Measurements from ENCODE around the gene RIN3. TPM values are rescaled to one million over a fixed set of nuclear protein-coding genes. Genes with fewer than 3 reads are reported as not detected.
A peak's percentile ranks its signal among the peaks of the same experiment; 100 is the strongest.

RIN3 gene
- polyA plus RNA-seq, 1 experiment = 8.2 TPM

DNA sequence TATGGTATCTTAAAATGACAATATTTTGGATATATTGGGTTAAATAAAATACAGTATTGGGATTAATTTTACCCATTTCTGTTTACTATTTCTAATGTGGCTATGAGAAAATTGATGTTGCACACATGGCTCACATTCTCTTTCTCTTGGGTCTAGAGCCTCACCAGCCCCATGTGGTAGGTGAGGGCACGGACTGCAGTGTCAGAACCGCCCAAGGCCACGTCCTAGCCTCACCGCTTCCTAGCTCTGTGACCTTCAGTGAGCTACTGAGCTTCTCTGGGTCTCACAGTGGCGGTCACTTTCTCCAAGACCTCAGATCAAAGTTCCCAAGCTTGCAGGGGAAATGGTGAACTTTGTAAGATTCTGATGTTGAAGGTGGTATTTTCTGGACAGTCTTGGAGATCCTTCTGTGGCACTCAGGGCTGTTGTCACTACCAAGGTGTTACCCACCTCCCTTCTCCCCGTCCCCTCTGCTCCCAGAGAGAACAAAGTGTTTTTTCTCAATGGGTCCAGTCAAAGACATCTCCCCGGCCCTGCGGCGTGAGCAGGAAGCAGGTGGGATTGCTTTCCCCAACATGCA is 87.6 kb downstream of the RIN3 start:
- POLR2A ChIA-PET = no interaction called here
- TF ChIP-seq, protein P1, sequence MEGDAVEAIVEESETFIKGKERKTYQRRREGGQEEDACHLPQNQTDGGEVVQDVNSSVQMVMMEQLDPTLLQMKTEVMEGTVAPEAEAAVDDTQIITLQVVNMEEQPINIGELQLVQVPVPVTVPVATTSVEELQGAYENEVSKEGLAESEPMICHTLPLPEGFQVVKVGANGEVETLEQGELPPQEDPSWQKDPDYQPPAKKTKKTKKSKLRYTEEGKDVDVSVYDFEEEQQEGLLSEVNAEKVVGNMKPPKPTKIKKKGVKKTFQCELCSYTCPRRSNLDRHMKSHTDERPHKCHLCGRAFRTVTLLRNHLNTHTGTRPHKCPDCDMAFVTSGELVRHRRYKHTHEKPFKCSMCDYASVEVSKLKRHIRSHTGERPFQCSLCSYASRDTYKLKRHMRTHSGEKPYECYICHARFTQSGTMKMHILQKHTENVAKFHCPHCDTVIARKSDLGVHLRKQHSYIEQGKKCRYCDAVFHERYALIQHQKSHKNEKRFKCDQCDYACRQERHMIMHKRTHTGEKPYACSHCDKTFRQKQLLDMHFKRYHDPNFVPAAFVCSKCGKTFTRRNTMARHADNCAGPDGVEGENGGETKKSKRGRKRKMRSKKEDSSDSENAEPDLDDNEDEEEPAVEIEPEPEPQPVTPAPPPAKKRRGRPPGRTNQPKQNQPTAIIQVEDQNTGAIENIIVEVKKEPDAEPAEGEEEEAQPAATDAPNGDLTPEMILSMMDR (IDR thresholded peaks at IDR 0.05; ENCODE audit: insufficient read depth, low read depth, low read length) = no peak
- CTCF ChIA-PET = interaction anchor here (0.7 to 2.7 kb wide), 3 partner anchors 12 to 85 kb away, joined by 3 to 7 read pairs (median 3); no protein-coding TSS in a partner anchor
- Histone ChIP-seq H3K27me3 (ENCODE audit: control insufficient read depth, insufficient read depth, low read length) (no peaks in the 10 kb centered on the region), H3K4me3 (ENCODE audit: low read depth, low read length) (no peak overlapping the region), H3K36me3 (ENCODE audit: control insufficient read depth, insufficient read depth, low read length) (no peaks in the 10 kb centered on the region)
- DNase-seq (ENCODE audit: low read depth) = no peak

DNA sequence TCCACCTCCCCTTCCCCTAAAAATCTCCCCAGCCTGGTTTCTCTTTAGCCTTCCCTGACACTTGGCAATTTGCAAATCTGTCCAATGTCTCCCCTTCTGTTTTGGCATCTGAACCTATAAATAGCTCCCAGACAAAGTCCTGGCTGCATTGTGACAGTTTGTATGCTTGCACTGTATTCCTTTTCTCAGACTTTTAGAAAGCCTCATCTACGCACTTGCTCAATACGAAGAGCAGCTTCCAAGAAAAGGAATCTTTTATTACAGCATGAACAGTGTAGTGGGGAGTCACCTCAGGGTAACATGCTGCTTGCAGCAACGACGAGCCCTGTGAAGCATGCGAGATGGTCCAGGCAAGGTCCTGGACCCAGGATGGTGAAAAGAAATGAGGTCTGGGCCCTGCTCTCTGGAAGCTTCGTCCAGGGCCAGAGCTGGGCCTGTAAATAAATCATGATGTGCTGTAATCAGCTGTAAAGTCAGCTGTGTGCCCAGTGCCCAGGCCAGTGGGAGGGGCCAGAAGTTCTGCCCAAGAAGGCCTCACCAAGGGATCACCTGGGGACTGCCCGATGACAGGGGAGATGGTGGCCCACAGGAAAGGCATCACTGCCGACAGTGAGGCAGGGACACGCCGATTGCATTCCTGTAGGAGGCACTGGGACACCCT is 88.3 kb downstream of the RIN3 start:
- POLR2A ChIA-PET = no interaction called here
- no peak overlapping the region for H3K4me3 ChIP-seq (ENCODE audit: low read depth, low read length)
- no peaks in the 10 kb centered on the region for H3K36me3 ChIP-seq (ENCODE audit: control insufficient read depth, insufficient read depth, low read length)
- CTCF ChIA-PET = interaction anchor here (0.7 to 2.7 kb wide), 5 partner anchors 11 to 85 kb away, joined by 3 to 7 read pairs (median 4); no protein-coding TSS in a partner anchor
- TF ChIP-seq, protein P1 (IDR thresholded peaks at IDR 0.05; ENCODE audit: insufficient read depth, low read depth, low read length) = no peak
- no peaks in the 10 kb centered on the region for H3K27me3 ChIP-seq (ENCODE audit: control insufficient read depth, insufficient read depth, low read length)
- no peak for DNase-seq (ENCODE audit: low read depth)

DNA sequence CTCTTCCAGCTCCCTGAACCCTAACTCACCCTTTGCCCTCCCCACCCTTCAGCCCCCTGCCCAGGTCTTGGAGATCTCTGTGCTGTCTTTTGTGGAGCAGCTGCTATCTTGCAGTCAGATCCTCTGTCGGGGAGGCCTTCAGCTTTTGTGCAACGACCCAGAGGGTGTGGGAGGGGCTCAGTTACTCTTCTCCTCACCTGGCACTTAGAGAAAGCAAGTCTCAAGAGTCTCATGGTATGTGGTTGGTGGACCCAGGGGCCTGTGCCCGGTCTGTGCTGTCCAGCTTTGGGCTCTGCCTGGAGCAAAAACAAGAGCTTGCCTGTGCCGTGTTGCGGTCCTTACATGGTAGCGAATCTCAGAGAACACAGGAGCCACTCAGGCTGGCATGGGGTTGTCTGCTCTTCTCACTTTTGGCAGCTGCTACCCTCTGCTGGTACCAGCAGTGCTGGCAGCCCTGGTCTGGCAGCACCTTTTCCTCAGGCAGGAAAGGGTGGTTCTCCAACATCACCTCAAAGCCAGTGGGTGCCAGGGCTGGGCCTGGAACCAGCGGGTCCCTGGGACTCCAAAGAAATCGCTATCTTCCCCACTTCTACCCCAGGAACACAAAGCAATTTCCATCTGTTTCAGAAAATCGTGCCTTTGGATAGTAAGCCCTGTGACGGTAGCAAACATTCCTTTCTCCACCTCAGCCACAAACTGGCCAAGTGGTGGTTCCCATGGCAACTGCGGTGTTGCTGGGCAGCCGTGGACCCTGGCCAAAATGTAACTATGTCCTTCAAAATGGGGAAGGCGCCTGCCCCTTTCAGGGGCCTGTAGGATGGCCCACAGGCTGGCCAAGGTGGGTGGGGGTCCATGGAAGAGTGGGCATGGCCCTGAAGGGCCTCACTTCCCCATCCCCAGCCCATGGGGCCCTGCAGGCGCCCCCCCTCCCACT is 90.0 kb downstream of the RIN3 start:
- CTCF ChIA-PET = interaction anchor here (1.2 to 2.0 kb wide), 5 partner anchors 10 to 17 kb away, joined by 3 to 7 read pairs (median 4); no protein-coding TSS in a partner anchor

DNA sequence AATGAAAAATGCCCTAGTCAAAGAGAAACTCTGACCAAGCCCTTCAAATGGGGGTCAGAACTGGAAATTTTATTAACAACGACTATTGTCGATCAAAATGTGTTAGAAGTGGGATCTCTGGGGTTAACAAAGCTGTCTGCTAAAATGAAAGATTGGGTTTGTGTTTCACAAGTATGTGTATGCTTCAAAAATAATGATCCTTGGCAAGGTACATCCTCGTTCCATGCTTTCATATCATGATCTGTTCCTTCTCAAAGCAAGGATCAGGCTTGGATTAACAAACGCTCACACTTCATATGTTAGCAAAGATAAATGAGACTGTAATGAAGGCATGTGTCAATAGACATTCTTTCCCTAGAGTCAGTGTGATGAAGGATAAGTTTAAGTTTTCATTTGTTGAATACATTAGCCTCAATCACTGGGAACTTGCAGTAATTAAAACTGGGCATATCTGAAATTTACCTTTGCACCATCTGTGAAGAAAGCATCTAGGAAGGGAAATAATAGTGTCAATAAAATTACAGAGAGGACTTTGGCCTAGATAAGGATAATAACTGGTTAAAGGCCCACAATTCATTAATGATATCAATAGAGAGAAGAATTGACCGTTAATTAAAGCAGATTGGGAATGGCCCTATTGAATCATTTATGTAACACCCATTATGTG is 91.8 kb downstream of the RIN3 start:
- DNase-seq (ENCODE audit: low read depth) = no peak
- no peaks in the 10 kb centered on the region for H3K27me3 ChIP-seq (ENCODE audit: control insufficient read depth, insufficient read depth, low read length)
- ChIA-PET POLR2A (no interaction called here), CTCF (no interaction called here)
- no peaks in the 10 kb centered on the region for H3K36me3 ChIP-seq (ENCODE audit: control insufficient read depth, insufficient read depth, low read length)
- TF ChIP-seq, protein P1 (IDR thresholded peaks at IDR 0.05; ENCODE audit: insufficient read depth, low read depth, low read length) = no peak
- no peak overlapping the region for H3K4me3 ChIP-seq (ENCODE audit: low read depth, low read length)

More for the DNA sequence above, 90.0 kb downstream of the RIN3 start:
- no peaks in the 10 kb centered on the region for H3K27me3 ChIP-seq (ENCODE audit: control insufficient read depth, insufficient read depth, low read length)
- no peak overlapping the region for H3K4me3 ChIP-seq (ENCODE audit: low read depth, low read length)
- no peaks in the 10 kb centered on the region for H3K36me3 ChIP-seq (ENCODE audit: control insufficient read depth, insufficient read depth, low read length)
- TF ChIP-seq, protein P1 (IDR thresholded peaks at IDR 0.05; ENCODE audit: insufficient read depth, low read depth, low read length) = peak; percentile 25
- DNase-seq (ENCODE audit: low read depth) = no peak
- POLR2A ChIA-PET = interaction anchor here (0.6 kb wide), 1 partner anchor 1118 kb away, joined by 12 read pairs; no protein-coding TSS in a partner anchor

Measured in BJ (cell line).